Hepatocyte (in vitro differentiated cells): Measurements from ENCODE around the gene MCHR1. TPM values are rescaled to one million over a fixed set of nuclear protein-coding genes. Genes with fewer than 3 reads are reported as not detected.
"Not testable (repeated sequence)": the region's sequence is repeated elsewhere in the genome, so short reads cannot be mapped to it uniquely, and the experiment has no call there.

ENCODE experiments used
- DNase-seq: peaks from one replicate; pipeline ENCODE4 v3.0.0-alpha.2; 2016; ENCODE audit warnings: low spot score
- H2AFZ ChIP-seq: fragments of 200-600 bp; sonication (generic); 2 replicates; pipeline ENCODE4 v1.6.0; 2016; ENCODE audit warnings: antibody characterized with exemption, mild to moderate bottlenecking
- H3K27ac ChIP-seq: fragments of 200-600 bp; sonication (generic); 2 replicates; pipeline ENCODE4 v1.5.1; 2016; ENCODE audit warnings: mild to moderate bottlenecking
- H3K27me3 ChIP-seq: fragments of 200-600 bp; sonication (generic); 2 replicates; pipeline ENCODE4 v1.6.1; 2016
- H3K36me3 ChIP-seq: fragments of 200-600 bp; sonication (generic); replicated peaks from 2 replicates; pipeline ENCODE4 v1.5.1; 2016; ENCODE audit warnings: low read depth; ENCODE audit not compliant: insufficient read depth
- H3K4me1 ChIP-seq: fragments of 200-600 bp; sonication (generic); 2 replicates; pipeline ENCODE4 v1.5.1; 2016; ENCODE audit warnings: mild to moderate bottlenecking, moderate library complexity; ENCODE audit not compliant: insufficient read depth
- H3K4me2 ChIP-seq: fragments of 200-600 bp; sonication (generic); 2 replicates; pipeline ENCODE4 v1.6.0; 2016
- H3K4me3 ChIP-seq: fragments of 200-600 bp; sonication (generic); 2 replicates; pipeline ENCODE4 v1.5.1; 2016; ENCODE audit warnings: mild to moderate bottlenecking
- H3K79me2 ChIP-seq: fragments of 200-600 bp; sonication (generic); 2 replicates; pipeline ENCODE4 v1.6.0; 2017; ENCODE audit warnings: mild to moderate bottlenecking
- H3K9me2 ChIP-seq: fragments of 200-600 bp; sonication (generic); replicated peaks from 2 replicates; pipeline ENCODE4 v1.6.0; 2017; ENCODE audit warnings: mild to moderate bottlenecking; ENCODE audit not compliant: insufficient read depth
- H3K9me3 ChIP-seq: fragments of 200-600 bp; sonication (generic); 2 replicates; pipeline ENCODE4 v1.5.1; 2016; ENCODE audit warnings: low read depth, mild to moderate bottlenecking
- H4K20me1 ChIP-seq: fragments of 200-600 bp; sonication (generic); 2 replicates; pipeline ENCODE4 v1.6.0; 2016; ENCODE audit warnings: mild to moderate bottlenecking; ENCODE audit not compliant: insufficient read depth, poor library complexity, severe bottlenecking
- CTCF ChIP-seq: fragments of 200-600 bp; sonication (generic); IDR thresholded peaks from 2 replicates; pipeline ENCODE4 v1.5.1; 2016; ENCODE audit warnings: antibody characterized with exemption, mild to moderate bottlenecking; ENCODE audit not compliant: poor library complexity
- EZH2 ChIP-seq: fragments of 200-600 bp; sonication (generic); IDR thresholded peaks from 2 replicates; pipeline ENCODE4 v1.6.1; 2016; ENCODE audit warnings: antibody characterized with exemption, mild to moderate bottlenecking, borderline replicate concordance
- EZH2phosphoT487 ChIP-seq: fragments of 200-600 bp; sonication (generic); IDR thresholded peaks from one replicate; pipeline ENCODE4 v1.6.1; 2018; ENCODE audit warnings: antibody characterized with exemption, mild to moderate bottlenecking, low read depth, moderate library complexity; ENCODE audit not compliant: unreplicated experiment, severe bottlenecking
- WGBS: methylation state at CpG from one replicate; pipeline ENCODE4 v1.1.6; 2016; ENCODE audit warnings: low lambda C conversion rate; ENCODE audit errors: missing lambda C conversion rate; 5-methylcytosine and 5-hydroxymethylcytosine counted together
- polyA plus RNA-seq: library from polyadenylated mRNA; unstranded; fragments of >200 nt; fragmentation: Nextera tagmentation; extraction: Ambion mirVana; gene quantifications from 2 replicates; pipeline ENCODE4 v1.2.1, GENCODE V29; 2016
- total RNA-seq: library from RNA; depleted of rRNA; stranded (reverse); fragments of >200 nt; gene quantifications from 2 replicates; pipeline ENCODE4 v1.2.3, GENCODE V29; 2014

MCHR1 gene
- total and polyA plus RNA-seq, 2 experiments from 2014 or later: 0.50 to 1.1 TPM

GRCh38 chr22:40654522-40655167 lies 24.6 kb upstream of the MCHR1 start:
- no peak for TF ChIP-seq EZH2
- peak; percentile 30 for TF ChIP-seq CTCF
- no peak for TF ChIP-seq EZH2phosphoT487
- Histone ChIP-seq H3K9me3 (no peaks in the 10 kb centered on the region), H4K20me1 (no peaks in the 10 kb centered on the region), H3K36me3 (no peaks in the 10 kb centered on the region), H3K27me3 (no peaks in the 10 kb centered on the region), H3K4me3 (no peak overlapping the region), H3K4me2 (peak overlapping the region; percentile 2), H3K4me1 (peaks cover 15% of the 10 kb centered on the region), H3K9me2 (no peaks in the 10 kb centered on the region), H2AFZ (no peak overlapping the region), H3K27ac (peak overlapping the region; percentile 48), H3K79me2 (peaks cover 3% of the 10 kb centered on the region)
- peak; percentile 70 for DNase-seq
- WGBS: 42% methylated on average over 11 of the region's 11 CpGs

GRCh38 chr22:40655941-40656340 lies 23.3 kb upstream of the MCHR1 start:
- H3K27ac ChIP-seq, H2AFZ ChIP-seq, H3K36me3 ChIP-seq, H3K9me3 ChIP-seq, H3K27me3 ChIP-seq, DNase-seq, H3K4me2 ChIP-seq, H3K4me3 ChIP-seq, H3K79me2 ChIP-seq, H3K9me2 ChIP-seq, H4K20me1 ChIP-seq: not testable (repeated sequence)
- H3K4me1 ChIP-seq: peaks cover 15% of the 10 kb centered on the region
- 94% methylated on average over 3 of the region's 3 CpGs for WGBS

GRCh38 chr22:40656651-40657050 lies 22.6 kb upstream of the MCHR1 start:
- H4K20me1 ChIP-seq, H3K79me2 ChIP-seq, H2AFZ ChIP-seq, H3K4me2 ChIP-seq, H3K9me3 ChIP-seq, H3K9me2 ChIP-seq, H3K27me3 ChIP-seq, H3K27ac ChIP-seq, H3K36me3 ChIP-seq, DNase-seq, H3K4me3 ChIP-seq: not testable (repeated sequence)
- 96% methylated on average over 10 of the region's 10 CpGs for WGBS
- peaks cover 15% of the 10 kb centered on the region for H3K4me1 ChIP-seq

GRCh38 chr22:40659166-40659565 lies 20.1 kb upstream of the MCHR1 start:
- H4K20me1 ChIP-seq: no peaks in the 10 kb centered on the region
- TF ChIP-seq EZH2phosphoT487: no peak
- no peak for TF ChIP-seq EZH2
- TF ChIP-seq CTCF: no peak
- DNase-seq: no peak
- no peak overlapping the region for H3K4me3 ChIP-seq
- H3K27me3 ChIP-seq: no peaks in the 10 kb centered on the region
- H3K27ac ChIP-seq: no peak overlapping the region
- H3K9me2 ChIP-seq: no peaks in the 10 kb centered on the region
- no peaks in the 10 kb centered on the region for H3K79me2 ChIP-seq
- no peaks in the 10 kb centered on the region for H3K9me3 ChIP-seq
- no peak overlapping the region for H3K4me2 ChIP-seq
- no peak overlapping the region for H2AFZ ChIP-seq
- no peaks in the 10 kb centered on the region for H3K36me3 ChIP-seq
- 91% methylated on average over 6 of the region's 6 CpGs for WGBS
- peaks cover 11% of the 10 kb centered on the region for H3K4me1 ChIP-seq
